ENCODE results near the gene LPIN2.

The LPIN2 gene

DNA sequence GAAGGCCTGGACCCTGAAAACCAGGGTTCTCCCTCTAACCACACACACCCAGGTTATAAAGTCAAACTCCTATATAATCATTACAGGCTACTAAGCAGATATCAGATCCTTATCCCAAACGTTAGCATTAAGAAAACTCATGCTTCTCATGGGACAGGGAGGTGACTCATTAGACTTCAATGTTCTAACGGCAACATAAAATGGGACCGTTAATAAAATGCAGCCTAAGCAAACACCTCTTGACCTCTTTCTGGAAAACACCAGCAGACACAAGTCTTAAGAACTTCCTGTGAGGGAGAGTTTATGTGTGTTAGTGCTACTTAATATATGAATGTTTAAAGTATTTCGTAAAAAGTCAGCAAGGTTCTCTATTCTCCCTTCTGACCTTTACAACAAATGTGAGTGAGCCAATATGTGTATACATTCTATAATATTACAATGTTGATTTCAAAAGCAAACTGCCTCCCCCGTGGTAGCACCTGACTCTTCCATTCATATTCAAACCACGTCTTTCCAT, 31.7 kb downstream of the LPIN2 start:
- no peak for DNase-seq (ENCODE audit: low read depth in 2 of 2)

DNA sequence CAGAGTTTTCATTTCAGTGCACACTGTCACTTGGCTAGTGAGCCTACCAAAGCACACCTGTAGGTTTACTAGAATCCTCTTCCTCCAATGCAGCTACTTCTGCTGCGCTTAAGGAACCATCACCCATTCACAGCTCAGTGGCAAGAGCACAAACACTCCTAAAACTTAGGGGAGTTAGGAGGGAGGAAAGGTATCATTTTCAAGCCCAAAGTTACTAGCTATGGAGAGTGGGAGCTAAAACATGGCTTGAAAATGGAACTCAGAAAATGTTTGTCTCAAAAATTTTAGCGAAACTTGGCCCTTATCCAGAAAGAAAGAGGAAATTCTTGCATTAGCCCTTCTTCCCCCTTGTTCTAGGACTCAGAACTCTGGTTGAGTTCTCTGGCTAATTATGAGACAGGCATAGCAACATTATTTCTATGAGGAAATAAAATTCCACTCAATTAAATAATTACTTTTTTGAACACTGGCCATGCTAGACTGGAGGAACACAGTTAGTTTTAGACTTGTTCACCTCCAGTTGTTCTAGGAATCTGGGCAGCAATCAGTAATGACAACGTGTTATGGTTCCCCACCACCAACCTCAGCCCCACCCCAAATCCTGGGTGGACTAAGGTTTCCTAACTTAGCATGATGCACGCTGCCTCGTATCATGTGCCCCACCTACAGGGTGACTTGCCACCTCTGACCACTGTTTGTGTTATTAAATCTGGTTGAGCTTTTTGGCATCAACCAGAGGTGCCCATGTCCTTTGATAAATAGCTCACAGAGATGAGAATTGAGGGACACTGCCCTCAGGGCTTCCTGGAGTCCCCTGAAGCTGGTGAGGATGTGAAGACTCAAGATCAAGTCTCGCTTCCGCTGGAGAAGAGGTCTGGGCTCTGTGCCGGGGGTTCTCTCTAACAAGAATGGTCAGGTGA, 32.8 kb downstream of the LPIN2 start:
- DNase-seq (ENCODE audit: low read depth in 2 of 2): no peak

DNA sequence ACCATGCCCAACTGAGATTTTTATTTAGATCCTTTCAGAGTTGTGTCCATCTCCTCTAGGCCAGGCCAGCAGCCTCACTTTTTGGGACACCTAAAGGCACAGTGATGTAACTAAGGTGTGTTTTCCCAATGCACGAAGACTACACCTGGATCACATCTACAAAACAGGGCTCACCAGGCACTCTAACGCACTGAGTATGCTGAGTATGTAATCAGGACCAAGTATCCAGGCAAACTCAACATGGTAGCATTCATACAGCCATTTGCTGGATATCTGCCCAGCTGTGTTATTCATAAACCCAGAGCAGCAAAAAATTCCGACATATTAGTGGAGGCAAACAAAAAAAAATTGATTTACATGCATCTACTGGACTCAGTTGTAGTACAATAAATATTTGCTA, 33.8 kb downstream of the LPIN2 start:
- no peak for DNase-seq (ENCODE audit: low read depth in 2 of 2)

DNA sequence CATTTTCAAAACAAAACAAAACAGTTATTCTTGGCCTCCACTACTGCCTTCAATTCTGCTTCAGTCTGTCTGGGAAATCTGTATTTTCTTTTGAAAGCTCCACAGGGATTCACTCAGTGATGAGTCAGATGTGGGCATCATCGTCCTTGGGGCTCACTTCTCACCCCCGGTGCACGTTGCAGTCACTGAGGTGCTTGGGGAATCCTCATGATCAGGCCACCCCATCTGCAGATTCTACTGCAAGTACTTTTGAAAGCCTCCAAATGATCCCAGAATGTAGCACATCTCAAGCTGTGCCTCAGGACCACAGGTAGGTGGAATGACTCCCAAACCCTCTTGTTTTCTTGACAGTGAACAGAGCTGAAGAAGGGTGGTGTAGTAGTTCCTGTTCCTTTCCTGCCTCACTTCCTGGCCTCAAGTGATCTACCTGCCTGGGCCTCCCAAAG, 34.3 kb downstream of the LPIN2 start:
- DNase-seq (ENCODE audit: low read depth in 2 of 2): no peak

DNA sequence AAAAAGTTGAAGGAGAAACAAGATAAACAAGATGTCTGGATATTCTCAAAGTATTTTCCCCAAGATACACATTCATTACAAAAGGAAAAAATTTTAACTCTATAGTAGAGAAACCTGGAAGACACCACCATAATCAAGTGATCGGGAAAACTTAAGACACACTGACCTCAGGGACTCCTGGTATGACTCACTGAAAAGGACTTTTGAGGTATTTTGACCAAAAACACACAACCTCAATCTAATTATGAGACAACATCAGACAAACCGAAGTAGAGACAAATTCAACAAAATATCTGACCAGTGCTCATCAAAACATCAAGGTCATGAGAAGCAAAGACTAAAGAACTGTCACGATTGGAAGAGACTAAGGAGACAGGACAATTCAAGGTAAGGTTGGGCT, 34.7 kb downstream of the LPIN2 start:
- no peak for DNase-seq (ENCODE audit: low read depth in 2 of 2)

DNA sequence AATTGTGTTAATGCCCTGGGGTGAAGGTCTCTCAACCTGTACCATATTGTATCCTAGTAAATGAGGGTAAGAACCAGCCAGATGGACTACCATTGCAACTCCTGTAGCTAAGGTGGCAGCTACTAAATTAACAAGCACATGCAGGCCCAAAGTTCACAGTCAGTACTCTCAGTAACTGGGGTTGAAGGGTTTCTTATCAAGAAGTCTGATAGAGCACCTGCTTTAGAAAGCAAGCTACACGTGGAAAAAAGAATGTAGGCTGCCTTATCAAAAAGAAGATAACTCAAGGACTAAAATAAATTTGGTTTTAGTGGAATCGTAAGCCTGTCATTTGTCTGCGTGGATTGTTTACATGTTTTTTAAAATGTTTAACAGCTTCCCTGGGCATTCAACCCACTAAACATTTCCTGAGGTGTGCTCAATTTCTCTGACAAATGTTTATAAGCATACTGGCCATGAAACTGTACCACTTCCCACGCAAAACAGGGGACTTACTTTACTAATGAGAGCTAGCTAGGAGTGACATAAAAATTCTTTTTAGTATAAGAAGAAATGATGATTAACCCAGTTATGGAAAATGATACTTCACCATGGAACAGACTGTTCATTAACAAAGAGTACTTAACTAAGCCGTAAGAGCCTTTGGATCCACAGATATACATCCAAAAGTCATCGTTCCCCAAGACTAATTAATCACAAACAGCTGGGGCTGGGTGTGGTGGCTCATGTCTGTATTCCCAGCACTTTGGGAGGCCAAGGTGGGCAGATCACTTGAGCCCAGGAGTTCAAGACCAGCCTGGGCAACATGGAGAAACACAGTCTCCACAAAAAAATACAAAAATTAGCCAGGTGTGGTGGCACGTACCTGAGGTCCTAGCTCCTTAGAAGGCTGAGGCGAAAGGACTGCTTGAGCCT, 36.5 kb downstream of the LPIN2 start:
- no peak for DNase-seq (ENCODE audit: low read depth in 2 of 2)

DNA sequence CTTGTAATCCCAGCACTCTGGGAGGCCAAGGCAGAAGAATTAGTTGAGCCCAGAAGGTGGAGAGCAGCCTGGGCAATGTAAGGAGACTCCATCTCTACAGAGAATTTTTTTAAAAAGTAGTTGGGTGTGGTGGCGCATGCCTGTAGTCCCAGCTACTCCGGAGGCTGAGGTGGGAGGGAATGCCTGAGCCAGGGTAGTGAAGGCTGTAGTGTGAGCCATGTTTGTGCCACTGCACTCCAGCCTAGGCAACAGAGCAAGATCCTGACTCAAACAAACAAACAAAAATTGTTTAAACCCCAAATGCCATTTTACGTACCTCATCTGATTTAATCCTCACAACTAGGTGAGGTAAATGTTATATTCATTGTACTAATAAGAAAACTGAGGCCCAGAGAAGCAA, 38.2 kb downstream of the LPIN2 start:
- DNase-seq (ENCODE audit: low read depth in 2 of 2): no peak

DNA sequence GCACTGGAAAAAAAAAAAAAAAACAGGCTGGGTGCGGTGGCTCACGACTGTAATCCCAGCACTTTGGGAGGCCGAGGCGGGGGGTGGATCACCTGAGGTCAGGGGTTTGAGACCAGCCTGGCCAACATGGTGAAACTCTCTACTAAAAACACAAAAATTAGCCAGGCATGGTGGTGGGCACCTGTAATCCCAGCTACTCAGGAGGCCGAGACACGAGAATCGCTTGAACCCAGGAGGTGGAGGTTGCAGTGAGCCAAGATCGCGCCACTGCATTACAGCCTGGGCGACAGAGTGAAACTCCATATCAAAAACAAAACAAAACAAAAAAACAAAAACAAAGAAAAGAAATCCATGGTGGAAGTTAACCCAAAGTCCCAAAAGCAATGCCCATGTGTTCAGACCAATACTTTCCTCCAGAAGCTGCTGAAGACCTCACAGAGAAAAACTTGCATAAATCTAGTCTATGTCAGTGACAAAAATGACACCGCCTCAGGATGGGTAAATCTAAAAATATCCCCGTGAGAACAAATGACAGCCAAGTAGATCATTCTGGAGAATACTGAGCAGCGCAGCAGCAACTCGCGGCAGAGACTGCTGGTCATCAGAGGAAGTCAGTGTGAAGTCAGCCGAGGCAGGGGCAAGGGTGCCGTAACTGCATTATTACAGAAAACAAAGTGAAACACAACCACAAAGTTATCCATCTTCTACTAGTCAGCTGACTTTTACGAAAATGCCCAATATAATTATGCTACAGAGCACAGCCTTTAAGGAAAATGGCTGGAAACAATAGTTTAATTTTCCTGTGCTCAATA, 41.0 kb downstream of the LPIN2 start:
- peak; percentile 46 to 51 for DNase-seq (ENCODE audit: low read depth in 2 of 2)

DNA sequence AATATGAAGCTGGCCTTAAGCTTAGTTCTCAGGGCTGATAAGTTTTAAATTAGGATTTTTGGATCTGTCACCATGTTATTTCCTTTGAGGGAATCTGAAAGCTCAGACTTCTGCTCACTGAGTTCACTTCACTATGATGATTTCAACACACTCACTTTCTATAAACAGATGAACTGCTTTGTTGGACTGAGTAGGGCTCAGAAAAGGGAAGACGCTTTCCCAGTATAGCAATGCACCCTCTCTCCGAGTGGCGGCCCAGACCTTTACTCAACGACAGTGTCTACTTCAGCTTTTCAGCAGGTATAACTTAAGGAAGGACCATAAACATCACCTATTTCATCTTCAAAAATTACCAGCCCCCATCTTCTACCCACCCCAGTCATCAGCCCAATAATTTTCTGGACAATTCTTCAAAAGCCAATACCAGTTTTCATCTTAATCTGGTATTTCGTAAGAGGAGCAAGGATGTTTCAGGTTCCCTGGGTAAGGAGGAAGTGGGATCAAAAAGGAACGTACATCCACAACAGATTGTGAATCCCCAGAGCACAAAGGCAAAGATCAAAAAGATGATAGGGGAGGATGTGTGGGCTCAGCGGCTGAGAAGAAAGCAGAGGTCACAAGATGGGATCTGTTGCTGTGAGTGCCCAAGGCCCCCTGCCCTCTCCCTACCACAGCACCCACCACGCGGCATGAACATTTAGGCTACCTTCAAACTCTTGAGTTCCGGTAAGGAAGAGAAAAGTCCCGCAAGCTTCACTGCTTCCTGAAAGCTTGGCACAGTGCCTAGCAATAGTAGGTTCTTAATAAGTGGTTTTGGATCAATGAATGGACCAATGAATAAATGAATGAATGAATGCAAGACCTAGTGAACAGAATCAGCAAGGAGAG, 41.9 kb downstream of the LPIN2 start:
- DNase-seq (ENCODE audit: low read depth in 2 of 2): no peak

DNA sequence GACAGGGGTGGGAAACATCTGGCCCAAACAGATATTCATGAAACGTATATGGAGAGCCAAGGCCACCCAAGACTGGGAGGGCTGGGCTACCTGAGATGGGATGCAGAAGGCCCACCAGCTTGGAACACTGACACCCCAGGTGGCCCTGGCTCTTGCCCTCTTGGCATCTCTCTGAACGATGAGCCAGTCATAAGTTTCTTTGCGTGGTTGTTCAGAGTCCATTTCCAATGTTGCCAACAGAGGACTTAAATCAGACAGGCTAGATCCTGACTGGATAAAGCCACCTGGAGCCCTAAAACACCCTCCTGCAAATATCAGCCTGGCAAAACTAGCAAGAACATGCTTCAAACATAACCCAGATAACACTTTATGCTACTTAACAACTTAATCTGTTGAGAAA, 42.6 kb downstream of the LPIN2 start:
- DNase-seq (ENCODE audit: low read depth in 2 of 2): no peak

DNA sequence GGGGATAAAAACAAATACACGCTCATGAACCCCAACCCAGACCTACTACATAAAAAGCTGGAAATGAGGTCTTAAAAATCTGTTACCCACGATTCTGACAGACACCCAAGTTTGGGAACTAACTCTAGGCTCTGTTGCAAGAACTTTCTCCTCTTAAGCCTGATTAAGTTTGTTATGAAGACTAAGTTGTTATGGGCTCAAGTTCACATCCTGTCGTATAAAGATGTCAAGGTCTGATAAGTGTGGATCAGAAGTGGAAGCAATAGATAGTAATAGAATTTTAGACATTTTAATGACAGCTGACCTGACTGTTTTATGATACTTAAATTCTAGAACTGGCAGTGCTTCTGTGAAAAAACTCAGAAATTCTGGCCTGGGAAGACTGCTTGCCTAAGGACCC, 43.2 kb downstream of the LPIN2 start:
- no peak for DNase-seq (ENCODE audit: low read depth in 2 of 2)

DNA sequence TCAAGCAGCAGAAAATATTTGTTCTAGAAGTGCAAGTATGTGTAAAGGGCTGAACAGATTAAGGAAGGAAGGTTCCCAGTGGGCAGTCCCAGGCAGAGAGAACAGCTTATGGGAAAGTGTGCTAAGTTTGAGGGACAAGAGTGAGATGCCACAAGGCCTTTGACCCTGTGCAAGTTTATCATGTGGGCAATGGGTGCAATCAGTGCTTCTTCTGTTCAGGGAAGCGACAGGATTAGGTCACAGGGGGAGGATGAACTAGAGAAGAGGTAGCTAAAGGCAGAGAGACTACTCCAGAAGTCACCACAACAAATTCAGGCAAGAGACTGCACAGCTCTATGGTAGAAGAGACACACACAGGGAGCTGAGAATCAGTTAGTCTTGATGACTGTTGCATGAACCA, 44.3 kb downstream of the LPIN2 start:
- DNase-seq (ENCODE audit: low read depth in 2 of 2): no peak

DNA sequence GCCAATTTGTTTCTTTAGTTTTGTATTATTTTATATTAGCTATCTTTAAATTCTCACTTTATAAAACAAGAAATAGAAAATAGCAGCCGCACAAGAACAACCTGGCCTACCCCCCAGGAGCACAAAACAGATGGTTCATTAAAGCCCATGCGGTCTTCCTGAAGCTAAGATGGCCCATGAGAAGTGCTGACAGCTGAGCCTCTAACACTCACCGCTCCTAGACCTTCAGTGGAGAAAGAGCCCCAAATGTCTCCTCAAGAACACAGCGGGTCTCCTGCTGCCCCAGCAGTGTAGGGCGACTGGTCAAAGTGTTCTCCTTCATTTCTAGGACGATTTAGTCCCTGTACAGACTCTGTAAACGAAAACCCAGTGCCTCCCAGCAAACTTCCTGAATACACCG, 45.1 kb downstream of the LPIN2 start:
- DNase-seq (ENCODE audit: low read depth in 2 of 2): no peak

DNA sequence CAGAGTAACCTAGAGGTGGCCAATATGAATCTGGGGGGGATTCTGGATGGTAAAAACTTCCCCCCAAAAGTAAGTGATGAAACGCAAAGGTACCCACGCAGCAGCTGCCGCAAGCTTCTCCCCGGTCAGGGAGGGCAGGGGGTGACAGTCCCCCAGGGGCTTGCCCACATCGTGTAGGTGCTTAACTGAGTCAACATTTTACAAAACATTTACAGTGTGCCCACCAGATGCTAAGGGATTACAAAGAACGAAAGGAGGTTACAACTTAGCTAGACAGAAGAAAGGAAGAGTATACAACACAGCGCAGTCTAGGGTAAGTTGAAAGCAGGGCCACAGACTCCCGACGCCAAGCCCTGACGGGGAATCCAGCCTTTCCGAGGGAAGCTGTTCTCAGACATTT, 45.6 kb downstream of the LPIN2 start:
- no peak for DNase-seq (ENCODE audit: low read depth in 2 of 2)

DNA sequence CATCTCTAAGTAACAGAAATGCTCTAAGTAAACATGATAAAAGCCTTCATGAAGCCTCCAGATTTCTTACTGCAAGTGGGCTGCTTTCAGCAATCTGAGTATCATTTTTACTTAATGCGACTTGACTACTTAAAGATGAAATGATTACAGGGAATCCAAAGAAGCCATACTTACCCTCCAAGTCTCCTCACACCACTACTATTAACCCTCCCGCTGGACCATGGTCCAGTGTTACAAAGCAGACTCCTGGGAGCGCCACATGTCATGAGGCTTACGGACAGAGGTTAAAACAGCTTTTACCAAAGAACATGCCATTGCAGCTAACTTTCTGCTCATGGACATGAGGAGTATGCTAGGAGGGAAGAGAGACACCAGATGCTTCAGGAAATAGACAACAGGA, 46.4 kb downstream of the LPIN2 start:
- no peak for DNase-seq (ENCODE audit: low read depth in 2 of 2)

DNA sequence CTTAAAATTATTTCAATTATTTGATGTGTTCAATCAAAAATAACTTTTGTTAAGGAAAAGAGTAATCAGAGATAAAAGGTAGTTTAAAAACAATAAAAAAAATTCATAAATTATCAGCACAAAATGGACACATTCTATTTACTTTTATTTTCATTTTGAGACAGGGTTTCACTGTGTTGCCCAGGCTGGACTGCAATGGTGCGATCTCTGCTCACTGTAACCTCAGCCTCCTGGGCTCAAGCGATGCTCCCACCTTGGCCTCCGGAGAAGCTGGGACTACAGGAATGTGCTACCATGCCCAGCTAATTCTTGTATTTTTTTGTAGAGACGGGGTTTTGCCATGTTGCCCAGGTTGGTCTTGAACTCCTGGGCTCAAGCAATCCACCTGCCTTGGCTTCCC, 47.1 kb downstream of the LPIN2 start:
- DNase-seq (ENCODE audit: low read depth in 2 of 2): no peak

DNA sequence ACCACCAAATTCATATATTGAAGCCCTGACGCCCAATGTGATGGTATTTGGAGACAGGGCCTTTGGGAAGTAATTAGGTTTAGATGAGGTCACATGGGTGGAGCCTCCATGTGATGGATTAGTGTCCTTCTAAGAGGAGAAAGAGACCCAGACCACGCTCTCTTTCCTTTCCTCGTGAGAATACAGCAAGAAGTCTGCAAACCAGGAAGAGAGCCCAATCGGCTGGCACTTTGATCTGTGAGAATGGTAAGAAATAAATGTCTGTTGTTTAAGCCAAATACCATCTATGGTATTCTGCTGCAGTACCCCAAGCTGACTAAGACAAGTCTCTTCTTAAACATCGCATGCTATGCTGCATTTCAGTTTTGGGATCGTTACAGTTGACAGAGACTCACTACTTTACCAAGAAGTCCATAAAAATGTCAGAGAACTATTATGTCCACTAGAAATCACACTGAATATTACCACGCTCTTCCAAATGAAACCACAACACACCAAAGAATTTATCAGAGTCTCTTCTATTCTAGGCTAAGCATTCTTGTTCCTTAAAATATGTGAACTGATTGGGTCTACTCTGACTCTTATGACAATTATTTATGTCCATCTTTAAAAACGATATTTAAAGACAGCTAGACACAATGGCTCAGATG, 48.5 kb downstream of the LPIN2 start:
- DNase-seq (ENCODE audit: low read depth in 2 of 2): no peak
